T-helper 2 cell treated with Interferon-gamma antibody and Interleukin-4, amounts not matched to agents 5 μg/mL and 100 μg/mL, for 36 hours (primary cell): ENCODE results near the gene MTUS2.

Source experiments
- DNase-seq: peaks from one replicate; pipeline ENCODE4 v3.0.0; 2021; ENCODE audit warnings: low spot score
- H3K27ac Mint-ChIP-seq: one replicate; pipeline ENCODE4 v1.8.0; 2021; ENCODE audit warnings: mild to moderate bottlenecking, mixed read lengths
- H3K27me3 Mint-ChIP-seq: one replicate; pipeline ENCODE4 v1.8.0; 2021; ENCODE audit warnings: low read depth, mixed read lengths
- H3K36me3 Mint-ChIP-seq: one replicate; pipeline ENCODE4 v1.8.0; 2021; ENCODE audit warnings: low read depth, mixed read lengths
- H3K4me1 Mint-ChIP-seq: one replicate; pipeline ENCODE4 v1.8.0; 2021; ENCODE audit warnings: low read depth, mixed read lengths
- H3K4me3 Mint-ChIP-seq: one replicate; pipeline ENCODE4 v1.8.0; 2022; ENCODE audit warnings: mild to moderate bottlenecking, moderate library complexity, mixed read lengths
- H3K9me3 Mint-ChIP-seq: one replicate; pipeline ENCODE4 v1.8.0; 2021; ENCODE audit warnings: mixed read lengths

Gene MTUS2

GRCh38 chr13:29487466-29488454 lies 667.6 kb downstream of the MTUS2 start:
- Mint-ChIP-seq H3K27me3 (no peaks in the 10 kb centered on the region), H3K36me3 (no peaks in the 10 kb centered on the region)

DNA sequence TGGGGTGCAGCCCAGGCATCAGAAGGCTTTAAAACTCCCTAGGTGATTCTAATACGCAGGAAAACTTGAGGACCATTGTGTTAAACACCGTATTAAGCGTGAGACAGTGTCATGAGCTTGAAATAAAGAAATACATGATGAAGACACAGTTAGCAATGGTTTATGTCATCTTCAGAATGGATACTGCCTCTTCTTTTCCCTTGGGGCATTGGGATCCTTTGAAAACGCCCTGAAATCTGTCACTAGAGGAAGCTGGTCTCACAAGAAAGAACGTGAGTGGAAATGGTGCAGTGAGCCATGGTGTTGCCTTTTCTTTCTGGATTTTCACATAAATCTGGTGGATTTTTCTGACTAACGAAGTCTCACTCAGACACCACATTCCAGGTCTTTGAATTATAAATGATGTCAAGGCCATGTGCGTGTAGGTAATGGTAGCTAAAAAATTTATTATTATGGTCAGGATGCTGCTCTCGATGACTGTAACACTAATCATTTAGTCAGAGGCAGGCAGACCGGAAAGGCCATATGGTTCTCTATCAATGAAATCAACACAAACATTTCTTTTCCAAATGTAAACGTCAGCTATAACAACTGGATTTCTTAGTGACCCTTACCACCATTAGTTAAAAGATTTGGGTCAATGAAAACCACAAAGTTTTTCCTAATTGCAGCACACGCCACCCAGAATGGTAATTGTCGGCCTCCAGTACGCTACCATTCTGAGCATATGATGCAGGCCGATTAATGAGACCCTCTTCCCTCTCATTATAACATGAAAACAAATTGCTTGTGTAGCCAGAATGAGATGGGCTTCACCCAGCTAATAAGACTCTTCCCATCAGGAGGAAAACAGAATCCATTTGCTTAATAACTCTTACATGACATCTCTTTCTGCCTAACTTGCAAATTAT lies 669.8 kb downstream of the MTUS2 start:
- Mint-ChIP-seq H3K36me3 (no peaks in the 10 kb centered on the region), H3K9me3 (no peaks in the 10 kb centered on the region), H3K27me3 (no peaks in the 10 kb centered on the region), H3K4me3 (no peak overlapping the region), H3K4me1 (no peaks in the 10 kb centered on the region), H3K27ac (no peak overlapping the region)
- no peak for DNase-seq

More at GRCh38 chr13:29487466-29488454, 667.6 kb downstream of the MTUS2 start:
- Mint-ChIP-seq H3K4me3 (no peak overlapping the region), H3K4me1 (no peaks in the 10 kb centered on the region), H3K9me3 (no peaks in the 10 kb centered on the region), H3K27ac (no peak overlapping the region)
- no peak for DNase-seq

DNA sequence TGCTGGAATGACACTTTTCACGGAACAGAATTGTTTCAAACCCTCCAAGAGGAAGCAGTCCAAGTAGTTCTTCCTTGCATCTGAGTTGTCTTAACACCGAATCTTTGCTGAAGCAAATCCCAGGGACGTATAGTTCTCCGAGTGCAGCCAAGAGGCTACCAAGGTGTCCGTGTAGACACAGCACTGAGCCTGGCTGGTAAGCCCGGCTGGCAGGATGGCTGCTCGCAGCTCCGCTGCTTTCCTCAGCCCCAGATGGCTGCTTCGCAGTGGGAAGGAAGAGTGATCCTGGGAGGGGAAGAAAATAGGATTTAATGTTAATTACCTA lies 670.4 kb downstream of the MTUS2 start:
- DNase-seq = no peak
- no peak overlapping the region for H3K27ac Mint-ChIP-seq
- H3K4me3 Mint-ChIP-seq = no peak overlapping the region
- H3K4me1 Mint-ChIP-seq = no peaks in the 10 kb centered on the region
- H3K27me3 Mint-ChIP-seq = no peaks in the 10 kb centered on the region
- no peaks in the 10 kb centered on the region for H3K36me3 Mint-ChIP-seq
- no peaks in the 10 kb centered on the region for H3K9me3 Mint-ChIP-seq

- H3K4me1 Mint-ChIP-seq = peaks cover 2% of the 10 kb centered on the region
- no peak overlapping the region for H3K27ac Mint-ChIP-seq
- H3K4me3 Mint-ChIP-seq = no peak overlapping the region
- no peaks in the 10 kb centered on the region for H3K9me3 Mint-ChIP-seq
- DNase-seq = no peak
- H3K36me3 Mint-ChIP-seq = no peaks in the 10 kb centered on the region
- H3K27me3 Mint-ChIP-seq = peaks cover 4% of the 10 kb centered on the region
Observed at GRCh38 chr13:29491248-29491647, 671.1 kb downstream of the MTUS2 start.

DNA sequence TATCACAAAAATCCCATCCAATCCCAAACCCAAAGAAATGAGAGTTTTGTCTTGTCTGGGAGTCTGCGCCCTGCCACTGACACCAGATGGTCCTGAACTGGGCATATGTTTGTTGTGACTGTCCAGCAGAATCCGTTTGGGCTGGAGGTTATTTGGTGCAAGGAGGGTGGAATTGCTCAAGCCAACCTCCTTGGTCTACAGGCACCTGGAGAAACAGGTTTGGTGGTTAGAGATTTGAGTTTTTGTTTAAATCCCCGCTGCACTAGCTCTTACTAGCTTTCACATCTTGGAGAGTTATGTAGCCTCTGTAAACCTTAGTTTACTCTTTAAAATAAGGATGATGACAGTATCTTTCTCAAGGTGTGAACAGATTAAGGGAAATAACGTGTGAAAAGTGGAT lies 673.7 kb downstream of the MTUS2 start:
- no peak for DNase-seq
- H3K9me3 Mint-ChIP-seq = no peaks in the 10 kb centered on the region
- peaks cover 10% of the 10 kb centered on the region for H3K27me3 Mint-ChIP-seq
- H3K27ac Mint-ChIP-seq = no peak overlapping the region
- H3K4me1 Mint-ChIP-seq = peaks cover 6% of the 10 kb centered on the region
- H3K36me3 Mint-ChIP-seq = no peaks in the 10 kb centered on the region
- no peak overlapping the region for H3K4me3 Mint-ChIP-seq

GRCh38 chr13:29494520-29494919 lies 674.4 kb downstream of the MTUS2 start:
- H3K4me1 Mint-ChIP-seq = peaks cover 6% of the 10 kb centered on the region
- peaks cover 10% of the 10 kb centered on the region for H3K27me3 Mint-ChIP-seq
- H3K36me3 Mint-ChIP-seq = no peaks in the 10 kb centered on the region
- no peak overlapping the region for H3K4me3 Mint-ChIP-seq
- H3K9me3 Mint-ChIP-seq = no peaks in the 10 kb centered on the region
- H3K27ac Mint-ChIP-seq = no peak overlapping the region
- no peak for DNase-seq

DNA sequence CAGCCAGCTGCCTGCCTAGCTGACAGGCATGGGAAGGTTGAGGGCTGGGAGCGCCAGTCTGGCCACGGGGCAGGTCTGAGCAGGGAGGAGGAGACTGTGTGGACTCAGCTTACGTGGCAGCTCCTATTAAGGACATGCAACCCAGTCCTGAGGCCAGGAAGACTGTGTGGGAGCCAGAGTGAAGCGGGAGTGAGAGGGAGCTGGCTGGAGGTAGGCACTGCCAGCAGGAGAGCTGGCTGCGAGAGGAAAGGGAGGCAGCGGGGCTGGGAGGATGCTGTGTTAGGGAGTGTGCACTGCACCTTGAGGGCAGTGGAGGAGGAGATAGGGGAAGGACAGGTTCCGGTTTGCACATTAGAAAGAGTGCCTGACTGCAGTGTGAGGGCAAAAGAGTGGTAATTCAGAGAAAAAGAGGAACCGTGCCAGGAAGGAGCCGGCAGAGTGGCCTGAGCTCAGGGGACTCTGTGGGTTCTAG lies 676.1 kb downstream of the MTUS2 start:
- Mint-ChIP-seq H3K27ac (no peak overlapping the region), H3K4me3 (no peak overlapping the region), H3K4me1 (peaks cover 6% of the 10 kb centered on the region), H3K9me3 (no peaks in the 10 kb centered on the region), H3K27me3 (peaks cover 12% of the 10 kb centered on the region), H3K36me3 (no peaks in the 10 kb centered on the region)
- DNase-seq = no peak

GRCh38 chr13:29497137-29497654 lies 677.1 kb downstream of the MTUS2 start:
- Mint-ChIP-seq H3K4me3 (no peak overlapping the region), H3K4me1 (peaks cover 6% of the 10 kb centered on the region), H3K27me3 (peaks cover 12% of the 10 kb centered on the region), H3K27ac (no peak overlapping the region), H3K36me3 (no peaks in the 10 kb centered on the region), H3K9me3 (no peaks in the 10 kb centered on the region)
- no peak for DNase-seq

- H3K4me3 Mint-ChIP-seq = no peak overlapping the region
- no peak for DNase-seq
- peaks cover 6% of the 10 kb centered on the region for H3K4me1 Mint-ChIP-seq
- H3K36me3 Mint-ChIP-seq = no peaks in the 10 kb centered on the region
- peaks cover 14% of the 10 kb centered on the region for H3K27me3 Mint-ChIP-seq
- no peaks in the 10 kb centered on the region for H3K9me3 Mint-ChIP-seq
- no peak overlapping the region for H3K27ac Mint-ChIP-seq
Observed at GRCh38 chr13:29498426-29499040, 678.4 kb downstream of the MTUS2 start.

- no peak for DNase-seq
- no peak overlapping the region for H3K27ac Mint-ChIP-seq
- no peaks in the 10 kb centered on the region for H3K9me3 Mint-ChIP-seq
- no peak overlapping the region for H3K4me3 Mint-ChIP-seq
- peaks cover 6% of the 10 kb centered on the region for H3K4me1 Mint-ChIP-seq
- H3K36me3 Mint-ChIP-seq = no peaks in the 10 kb centered on the region
- peaks cover 16% of the 10 kb centered on the region for H3K27me3 Mint-ChIP-seq
Observed at GRCh38 chr13:29499506-29500165, 679.5 kb downstream of the MTUS2 start.

DNA sequence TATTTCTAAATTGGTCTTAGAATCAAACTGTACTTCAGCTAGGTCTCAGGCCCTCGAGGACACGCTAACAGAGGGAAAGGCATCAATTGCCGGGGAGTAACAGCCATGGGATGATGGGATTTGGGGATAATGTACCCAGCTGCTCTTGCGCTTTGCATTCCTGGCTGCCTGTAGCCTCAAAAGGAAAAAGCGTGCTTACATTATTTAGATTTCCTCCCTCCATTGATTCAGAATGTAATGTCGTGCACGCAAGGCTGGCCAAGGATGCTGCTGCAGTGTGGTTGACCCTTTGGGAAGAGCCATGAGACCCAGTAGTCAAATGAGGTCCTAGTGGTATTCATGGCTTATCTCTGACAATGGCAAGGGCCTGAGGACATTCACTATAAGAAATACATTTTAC lies 680.2 kb downstream of the MTUS2 start:
- Mint-ChIP-seq H3K4me3 (no peak overlapping the region), H3K4me1 (peaks cover 6% of the 10 kb centered on the region), H3K9me3 (no peaks in the 10 kb centered on the region), H3K27ac (no peak overlapping the region), H3K36me3 (no peaks in the 10 kb centered on the region), H3K27me3 (peaks cover 16% of the 10 kb centered on the region)
- no peak for DNase-seq

- no peak for DNase-seq
- Mint-ChIP-seq H3K4me1 (no peaks in the 10 kb centered on the region), H3K27ac (no peak overlapping the region), H3K9me3 (no peaks in the 10 kb centered on the region), H3K36me3 (no peaks in the 10 kb centered on the region), H3K27me3 (peaks cover 7% of the 10 kb centered on the region), H3K4me3 (no peak overlapping the region)
Observed at GRCh38 chr13:29501674-29502073, 681.5 kb downstream of the MTUS2 start.

GRCh38 chr13:29502391-29503008 lies 682.4 kb downstream of the MTUS2 start:
- peaks cover 6% of the 10 kb centered on the region for H3K27me3 Mint-ChIP-seq
- H3K27ac Mint-ChIP-seq = no peak overlapping the region
- H3K4me3 Mint-ChIP-seq = no peak overlapping the region
- no peak for DNase-seq
- no peaks in the 10 kb centered on the region for H3K9me3 Mint-ChIP-seq
- no peaks in the 10 kb centered on the region for H3K4me1 Mint-ChIP-seq
- no peaks in the 10 kb centered on the region for H3K36me3 Mint-ChIP-seq
